ENCODE measurements around the gene CCL11.

DNA sequence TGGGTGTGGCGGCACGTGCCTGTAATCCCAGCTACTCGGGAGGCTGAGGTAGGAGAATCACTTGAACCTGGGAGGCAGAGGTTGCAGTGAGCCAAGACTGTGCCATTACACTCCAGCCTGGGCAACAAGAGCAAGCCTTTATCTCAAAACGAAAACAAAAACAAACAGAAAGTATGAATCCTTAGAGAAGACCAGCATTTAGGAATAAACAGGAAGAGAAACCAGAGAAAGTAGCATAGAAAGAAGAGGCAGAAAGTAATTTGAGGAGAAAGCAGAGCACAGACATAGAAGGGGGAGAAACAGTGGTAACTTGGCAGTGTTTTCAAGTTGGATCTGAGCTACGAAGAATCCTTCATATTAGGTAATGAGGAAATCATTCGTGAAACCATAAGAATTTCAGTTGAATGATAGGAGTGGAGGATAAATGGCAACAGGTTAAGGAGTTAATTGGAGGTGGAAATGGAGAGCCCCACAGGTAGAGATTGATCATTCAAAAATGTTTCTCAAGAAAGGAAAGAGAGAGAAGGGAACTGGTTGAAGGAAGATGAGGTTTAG lies 40.1 kb upstream of the CCL11 start:
- TF ChIP-seq, protein P1, sequence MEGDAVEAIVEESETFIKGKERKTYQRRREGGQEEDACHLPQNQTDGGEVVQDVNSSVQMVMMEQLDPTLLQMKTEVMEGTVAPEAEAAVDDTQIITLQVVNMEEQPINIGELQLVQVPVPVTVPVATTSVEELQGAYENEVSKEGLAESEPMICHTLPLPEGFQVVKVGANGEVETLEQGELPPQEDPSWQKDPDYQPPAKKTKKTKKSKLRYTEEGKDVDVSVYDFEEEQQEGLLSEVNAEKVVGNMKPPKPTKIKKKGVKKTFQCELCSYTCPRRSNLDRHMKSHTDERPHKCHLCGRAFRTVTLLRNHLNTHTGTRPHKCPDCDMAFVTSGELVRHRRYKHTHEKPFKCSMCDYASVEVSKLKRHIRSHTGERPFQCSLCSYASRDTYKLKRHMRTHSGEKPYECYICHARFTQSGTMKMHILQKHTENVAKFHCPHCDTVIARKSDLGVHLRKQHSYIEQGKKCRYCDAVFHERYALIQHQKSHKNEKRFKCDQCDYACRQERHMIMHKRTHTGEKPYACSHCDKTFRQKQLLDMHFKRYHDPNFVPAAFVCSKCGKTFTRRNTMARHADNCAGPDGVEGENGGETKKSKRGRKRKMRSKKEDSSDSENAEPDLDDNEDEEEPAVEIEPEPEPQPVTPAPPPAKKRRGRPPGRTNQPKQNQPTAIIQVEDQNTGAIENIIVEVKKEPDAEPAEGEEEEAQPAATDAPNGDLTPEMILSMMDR (IDR thresholded peaks at IDR 0.05): no peak
- no peak for TF ChIP-seq POLR2A (IDR thresholded peaks at IDR 0.05)

All from esophagus squamous epithelium (tissue), 4 donors.